Stimulated activated CD4-positive, alpha-beta T cell treated with anti-CD3 and anti-CD28 coated beads, TNF-alpha, amount 100 ng/mL, for 48 hours (primary cell): ENCODE data around the gene DRG2.
A peak's percentile ranks its signal among the peaks of the same experiment; 100 is the strongest.

Source experiments
- DNase-seq, 3 donors: peaks; one replicate each; pipeline ENCODE4 v3.0.0-alpha.2; 2020; ENCODE audit warnings: low read depth in 3 of 3

The DRG2 gene

GRCh38 chr17:18116078-18116477 lies 28.3 kb downstream of the DRG2 start:
- no peak for DNase-seq

GRCh38 chr17:18117533-18117932 lies 29.8 kb downstream of the DRG2 start:
- no peak for DNase-seq

- DNase-seq, result no peak
Observed at GRCh38 chr17:18117982-18118975, 30.5 kb downstream of the DRG2 start.

- no peak for DNase-seq
Observed at GRCh38 chr17:18119166-18119745, 31.5 kb downstream of the DRG2 start.

GRCh38 chr17:18119938-18120337 lies 32.2 kb downstream of the DRG2 start:
- DNase-seq, result no peak

- no peak for DNase-seq
Observed at GRCh38 chr17:18120461-18121017, 32.8 kb downstream of the DRG2 start.

- DNase-seq, result no peak
Observed at GRCh38 chr17:18121144-18121910, 33.6 kb downstream of the DRG2 start.

- no peak for DNase-seq
Observed at GRCh38 chr17:18122990-18123753, 35.4 kb downstream of the DRG2 start.

- no peak for DNase-seq
Observed at GRCh38 chr17:18124345-18125126, 36.8 kb downstream of the DRG2 start.

- DNase-seq, result no peak
Observed at GRCh38 chr17:18129041-18129502, 41.3 kb downstream of the DRG2 start.

GRCh38 chr17:18132711-18133110 lies 45.0 kb downstream of the DRG2 start:
- no peak for DNase-seq

GRCh38 chr17:18136357-18136756 lies 48.6 kb downstream of the DRG2 start:
- no peak for DNase-seq

- no peak for DNase-seq
Observed at GRCh38 chr17:18138065-18138749, 50.5 kb downstream of the DRG2 start.

GRCh38 chr17:18139092-18139491 lies 51.3 kb downstream of the DRG2 start:
- no peak for DNase-seq

- no peak for DNase-seq
Observed at GRCh38 chr17:18139498-18139897, 51.8 kb downstream of the DRG2 start.

- no peak for DNase-seq
Observed at GRCh38 chr17:18139949-18140348, 52.2 kb downstream of the DRG2 start.

GRCh38 chr17:18140648-18141047 lies 52.9 kb downstream of the DRG2 start:
- no peak for DNase-seq

- peak in 2 of 3 donors; percentile 16 to 44 for DNase-seq
Observed at GRCh38 chr17:18141210-18141803, 53.6 kb downstream of the DRG2 start.

GRCh38 chr17:18142417-18142816 lies 54.7 kb downstream of the DRG2 start:
- DNase-seq, result no peak
